ENCODE data around the gene YBX2. TPM values are rescaled to one million over a fixed set of nuclear protein-coding genes. Genes with fewer than 3 reads are reported as not detected.
A peak's percentile ranks its signal among the peaks of the same experiment; 100 is the strongest.

The YBX2 gene
- total RNA-seq, 2 donors from 2014 or later, result 0.26 to 1.3 TPM

DNA sequence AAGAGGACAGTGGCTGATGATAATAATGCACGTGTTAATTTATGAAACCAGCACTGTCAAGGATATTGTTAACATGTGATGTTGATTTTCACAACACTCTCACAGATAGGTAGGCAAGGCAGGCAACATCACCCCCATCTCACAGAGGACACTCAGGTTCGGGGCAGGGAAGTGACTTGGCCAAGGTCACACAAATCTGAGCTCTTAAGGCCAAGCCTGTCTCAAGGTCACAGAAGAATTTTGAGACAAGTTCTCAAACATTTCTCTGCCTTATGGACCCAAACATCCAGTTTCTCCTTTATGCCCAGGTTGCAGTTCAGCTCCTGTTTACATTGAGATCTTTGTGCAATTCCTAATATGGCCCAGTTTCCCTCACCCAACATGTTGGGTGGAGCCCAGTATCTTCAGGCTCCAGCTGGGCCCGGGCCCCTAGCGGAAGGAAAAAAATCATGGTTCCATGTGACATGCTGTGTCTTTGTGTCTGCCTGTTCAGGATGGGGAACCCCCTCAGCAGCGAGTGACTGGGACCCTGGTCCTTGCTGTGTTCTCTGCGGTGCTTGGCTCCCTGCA is 11.6 kb downstream of the YBX2 start:
- Histone ChIP-seq H3K9me3 (no peaks in the 10 kb centered on the region), H3K4me1 (peaks cover 24% of the 10 kb centered on the region), H3K4me3 (no peak overlapping the region), H3K27me3 (no peaks in the 10 kb centered on the region), H3K36me3 (replicated peaks in 1 of 2; ENCODE audit: insufficient read depth in 1 of 2, low read depth in 2 of 2) (no peaks in the 10 kb centered on the region), H3K27ac (no peak overlapping the region)
- intact Hi-C loops (cut with DNase I), result loop anchor here (10.0 kb wide), 1 partner anchor 218 kb away; no protein-coding TSS in a partner anchor
- 41 to 51% methylated on average over 4 to 6 of the region's 6 CpGs for WGBS, 2 donors
- no peak for TF ChIP-seq POLR2A (IDR thresholded peaks at IDR 0.05)
- TF ChIP-seq, protein P1, sequence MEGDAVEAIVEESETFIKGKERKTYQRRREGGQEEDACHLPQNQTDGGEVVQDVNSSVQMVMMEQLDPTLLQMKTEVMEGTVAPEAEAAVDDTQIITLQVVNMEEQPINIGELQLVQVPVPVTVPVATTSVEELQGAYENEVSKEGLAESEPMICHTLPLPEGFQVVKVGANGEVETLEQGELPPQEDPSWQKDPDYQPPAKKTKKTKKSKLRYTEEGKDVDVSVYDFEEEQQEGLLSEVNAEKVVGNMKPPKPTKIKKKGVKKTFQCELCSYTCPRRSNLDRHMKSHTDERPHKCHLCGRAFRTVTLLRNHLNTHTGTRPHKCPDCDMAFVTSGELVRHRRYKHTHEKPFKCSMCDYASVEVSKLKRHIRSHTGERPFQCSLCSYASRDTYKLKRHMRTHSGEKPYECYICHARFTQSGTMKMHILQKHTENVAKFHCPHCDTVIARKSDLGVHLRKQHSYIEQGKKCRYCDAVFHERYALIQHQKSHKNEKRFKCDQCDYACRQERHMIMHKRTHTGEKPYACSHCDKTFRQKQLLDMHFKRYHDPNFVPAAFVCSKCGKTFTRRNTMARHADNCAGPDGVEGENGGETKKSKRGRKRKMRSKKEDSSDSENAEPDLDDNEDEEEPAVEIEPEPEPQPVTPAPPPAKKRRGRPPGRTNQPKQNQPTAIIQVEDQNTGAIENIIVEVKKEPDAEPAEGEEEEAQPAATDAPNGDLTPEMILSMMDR (IDR thresholded peaks at IDR 0.05), result no peak
- ATAC-seq, result no peak
- DNase-seq, result no peak

GRCh38 chr17:7281953-7282751 is 12.3 kb downstream of the YBX2 start:
- H3K4me3 ChIP-seq, result no peak overlapping the region
- 11 to 22% methylated on average over 7 to 42 of the region's 43 CpGs for WGBS, 2 donors
- H3K4me1 ChIP-seq, result peaks cover 24% of the 10 kb centered on the region
- intact Hi-C loops (cut with DNase I), result loop anchor here (10.0 kb wide), 1 partner anchor 217 kb away; no protein-coding TSS in a partner anchor
- ATAC-seq (no peak), DNase-seq (peak in 2 of 4 donors; percentile 31 to 34)
- peak overlapping the region in 2 of 4 donors; percentile 27 to 79 for H3K27ac ChIP-seq
- H3K27me3 ChIP-seq, result no peaks in the 10 kb centered on the region
- H3K36me3 ChIP-seq (replicated peaks in 1 of 2; ENCODE audit: insufficient read depth in 1 of 2, low read depth in 2 of 2), result no peaks in the 10 kb centered on the region
- no peaks in the 10 kb centered on the region for H3K9me3 ChIP-seq
- no peak for TF ChIP-seq POLR2A (IDR thresholded peaks at IDR 0.05)
- TF ChIP-seq, protein P1 (IDR thresholded peaks at IDR 0.05), result no peak

DNA sequence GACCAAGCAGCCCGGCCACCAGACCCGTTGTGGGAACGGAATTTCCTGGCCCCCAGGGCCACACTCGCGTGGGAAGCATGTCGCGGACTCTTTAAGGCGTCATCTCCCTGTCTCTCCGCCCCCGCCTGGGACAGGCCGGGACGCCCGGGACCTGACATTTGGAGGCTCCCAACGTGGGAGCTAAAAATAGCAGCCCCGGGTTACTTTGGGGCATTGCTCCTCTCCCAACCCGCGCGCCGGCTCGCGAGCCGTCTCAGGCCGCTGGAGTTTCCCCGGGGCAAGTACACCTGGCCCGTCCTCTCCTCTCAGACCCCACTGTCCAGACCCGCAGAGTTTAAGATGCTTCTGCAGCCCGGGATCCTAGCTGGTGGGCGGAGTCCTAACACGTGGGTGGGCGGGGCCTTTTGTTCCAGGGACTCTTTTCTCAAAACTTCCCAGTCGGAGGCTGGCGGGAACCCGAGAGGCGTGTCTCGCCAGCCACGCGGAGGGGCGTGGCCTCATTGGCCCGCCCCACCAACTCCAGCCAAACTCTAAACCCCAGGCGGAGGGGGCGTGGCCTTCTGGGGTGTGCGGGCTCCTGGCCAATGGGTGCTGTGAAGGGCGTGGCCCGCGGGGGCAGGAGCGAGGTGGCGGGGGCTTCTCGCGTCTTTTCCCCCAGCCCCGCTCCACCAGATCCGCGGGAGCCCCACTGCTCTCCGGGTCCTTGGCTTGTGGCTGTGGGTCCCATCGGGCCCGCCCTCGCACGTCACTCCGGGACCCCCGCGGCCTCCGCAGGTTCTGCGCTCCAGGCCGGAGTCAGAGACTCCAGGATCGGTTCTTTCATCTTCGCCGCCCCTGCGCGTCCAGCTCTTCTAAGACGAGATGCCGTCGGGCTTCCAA is 13.1 kb downstream of the YBX2 start, which contains the start of gene SLC2A4:
SLC2A4 (plus strand) TSS at position 645 of the 879 bp plus-strand sequence; CDS start at position 862, 217 bp downstream.
- Histone ChIP-seq H3K4me1 (peaks cover 24% of the 10 kb centered on the region), H3K4me3 (no peak within 1 kb of the TSS), H3K9me3 (no peaks in the 10 kb centered on the region), H3K27ac (peak within 1 kb of the TSS; percentile 42 to 79 (median 70)), H3K27me3 (no peaks in the 10 kb centered on the region), H3K36me3 (replicated peaks in 1 of 2; ENCODE audit: insufficient read depth in 1 of 2, low read depth in 2 of 2) (no peaks in the 10 kb centered on the region)
- peak; percentile 93 to 97 (median 95) for DNase-seq
- intact Hi-C loops (cut with DNase I), result loop anchor here (10.0 kb wide), 1 partner anchor 217 kb away; no protein-coding TSS in a partner anchor
- no peak for TF ChIP-seq POLR2A (IDR thresholded peaks at IDR 0.05)
- TF ChIP-seq, protein P1 (IDR thresholded peaks at IDR 0.05), result no peak
- peak; percentile 89 for ATAC-seq
- 0 to 3% methylated on average over 14 to 71 of the region's 71 CpGs for WGBS, 2 donors

GRCh38 chr17:7280519-7281073 is 13.8 kb downstream of the YBX2 start:
- WGBS, 2 donors, result 0 to 1% methylated on average over 17 to 29 of the region's 29 CpGs
- Histone ChIP-seq H3K36me3 (replicated peaks in 1 of 2; ENCODE audit: insufficient read depth in 1 of 2, low read depth in 2 of 2) (no peaks in the 10 kb centered on the region), H3K9me3 (no peaks in the 10 kb centered on the region), H3K4me3 (no peak overlapping the region), H3K4me1 (peaks cover 24% of the 10 kb centered on the region), H3K27ac (peak overlapping the region; percentile 42 to 79 (median 70)), H3K27me3 (no peaks in the 10 kb centered on the region)
- intact Hi-C loops (cut with DNase I), result loop anchor here (10.0 kb wide), 1 partner anchor 216 kb away; no protein-coding TSS in a partner anchor
- DNase-seq, result peak; percentile 84 to 88 (median 86)
- peak; percentile 85 for ATAC-seq
- TF ChIP-seq POLR2A (IDR thresholded peaks at IDR 0.05), result no peak
- TF ChIP-seq, protein P1 (IDR thresholded peaks at IDR 0.05), result peak; percentile 82 to 98 (median 97)

Data from body of pancreas (tissue), 4 donors.